B cell (primary cell): Measurements from ENCODE around the gene HS3ST5. TPM values are rescaled to one million over a fixed set of nuclear protein-coding genes. Genes with fewer than 3 reads are reported as not detected.

Experiments used
- ATAC-seq: fragments of 200-7000 bp; cut with Tn5 transposase; one replicate; pipeline ENCODE4 v1.10.0; 2021; ENCODE audit warnings: low read depth, mild to moderate bottlenecking, moderate number of reproducible peaks, moderate library complexity
- CTCF ChIA-PET: fragments of 350-600 bp; sonication (Branson Sonifier 250); formaldehyde crosslinking; loops from one replicate; lab custom pipeline; 2021; ENCODE audit warnings: antibody characterized with exemption, inconsistent platforms; lab: Charles Lee
- POLR2A ChIA-PET: fragments of 350-600 bp; sonication (Branson Sonifier 250); formaldehyde crosslinking; loops from one replicate; lab custom pipeline; 2021; ENCODE audit warnings: antibody characterized with exemption; lab: Charles Lee
- DNase-seq: peaks from one replicate; pipeline ENCODE4 v3.0.0; 2013
- H2AFZ ChIP-seq: 2 replicates; pipeline ENCODE4 v1.6.1; 2012; ENCODE audit warnings: mild to moderate bottlenecking, low read depth, low read length; ENCODE audit not compliant: insufficient read depth, poor library complexity, severe bottlenecking
- H3K27ac ChIP-seq, 2 donors: 1 replicate in 1 of 2; 2 replicates in 1 of 2; pipeline ENCODE4 v1.5.1; 2012 to 2013; ENCODE audit warnings: low read length in 2 of 2, mild to moderate bottlenecking in 2 of 2, moderate library complexity in 1 of 2
- H3K27me3 ChIP-seq, 4 experiments: fragments of 200-600 bp in 1 of 4; sonication (generic) in 1 of 4; replicated peaks in 1 of 4; 1 replicate in 2 of 4; 2 replicates in 2 of 4; pipeline versions ENCODE4 v1.6.1 to v1.7.0; 2013 to 2016; ENCODE audit warnings: low read length in 3 of 4, mild to moderate bottlenecking in 2 of 4, mixed read lengths in 1 of 4, moderate library complexity in 1 of 4; ENCODE audit not compliant: insufficient read depth in 4 of 4, control insufficient read depth in 3 of 4; ENCODE audit errors: control extremely low read depth in 1 of 4
- H3K36me3 ChIP-seq, 2 experiments: replicated peaks in 1 of 2; 1 replicate in 1 of 2; 2 replicates in 1 of 2; pipeline versions ENCODE4 v1.6.1 to v1.7.1; 2013; ENCODE audit warnings: low read length in 1 of 2; ENCODE audit not compliant: insufficient read depth in 2 of 2, control insufficient read depth in 1 of 2; ENCODE audit errors: control extremely low read depth in 1 of 2, extremely low read depth in 1 of 2
- H3K4me1 ChIP-seq, 2 donors: fragments of 200-600 bp in 1 of 2; sonication (generic) in 1 of 2; 1 replicate in 1 of 2; 2 replicates in 1 of 2; pipeline versions ENCODE4 v1.5.1 to v1.6.1; 2013 to 2017; ENCODE audit warnings: low read length in 2 of 2; ENCODE audit not compliant: control insufficient read depth in 2 of 2, insufficient read depth in 2 of 2
- H3K4me2 ChIP-seq: replicated peaks from 2 replicates; pipeline ENCODE3; 2012; ENCODE audit warnings: mild to moderate bottlenecking, low read depth, low read length; ENCODE audit not compliant: poor library complexity, severe bottlenecking
- H3K4me3 ChIP-seq, 5 experiments: fragments of 200-600 bp in 1 of 5; sonication (generic) in 1 of 5; 1 replicate in 3 of 5; 2 replicates in 2 of 5; pipeline versions ENCODE4 v1.5.1 to v1.7.0; 2011 to 2016; ENCODE audit warnings: low read length in 4 of 5, mild to moderate bottlenecking in 4 of 5, low read depth in 2 of 5, control low read depth in 1 of 5, moderate library complexity in 1 of 5; ENCODE audit not compliant: insufficient read depth in 1 of 5; ENCODE audit errors: control extremely low read depth in 1 of 5, extremely low read depth in 1 of 5
- H3K79me2 ChIP-seq: fragments of 200-600 bp; sonication (generic); one replicate; pipeline ENCODE4 v1.6.0; 2016; ENCODE audit warnings: low read length; ENCODE audit not compliant: control insufficient read depth, insufficient read depth
- H3K9ac ChIP-seq: fragments of 200-600 bp; sonication (generic); 2 replicates; pipeline ENCODE4 v1.6.1; 2017; ENCODE audit warnings: mild to moderate bottlenecking, low read length, moderate library complexity
- H3K9me3 ChIP-seq, 3 donors: one replicate each; pipeline versions ENCODE4 v1.6.1 to v1.7.1; 2013; ENCODE audit warnings: low read length in 2 of 3; ENCODE audit not compliant: control insufficient read depth in 2 of 3, insufficient read depth in 1 of 3; ENCODE audit errors: control extremely low read depth in 1 of 3
- H4K20me1 ChIP-seq: 2 replicates; pipeline ENCODE4 v1.6.0; 2012; ENCODE audit warnings: mild to moderate bottlenecking, low read length; ENCODE audit not compliant: insufficient read depth, control insufficient read depth, poor library complexity, severe bottlenecking
- H3K27ac Mint-ChIP-seq: one replicate; pipeline ENCODE4 v1.8.0; 2021; ENCODE audit warnings: mixed read lengths
- H3K27me3 Mint-ChIP-seq: one replicate; pipeline ENCODE4 v1.8.0; 2021; ENCODE audit warnings: mixed read lengths
- H3K4me1 Mint-ChIP-seq: one replicate; pipeline ENCODE4 v1.8.0; 2021; ENCODE audit warnings: mixed read lengths
- H3K4me3 Mint-ChIP-seq: one replicate; pipeline ENCODE4 v1.8.0; 2021; ENCODE audit warnings: mixed read lengths
- H3K9me3 Mint-ChIP-seq: one replicate; pipeline ENCODE4 v1.8.0; 2022; ENCODE audit warnings: mixed read lengths; ENCODE audit not compliant: insufficient read depth
- EZH2 ChIP-seq: IDR thresholded peaks from 2 replicates; pipeline ENCODE4 v1.6.1; 2012; ENCODE audit warnings: borderline replicate concordance, low read depth, mild to moderate bottlenecking, moderate library complexity, low read length; ENCODE audit not compliant: insufficient read depth, poor library complexity, severe bottlenecking
- WGBS: methylation state at CpG from one replicate; pipeline ENCODE4 v1.1.5; 2013; ENCODE audit warnings: missing lambda C conversion rate; ENCODE audit not compliant: insufficient coverage; 5-methylcytosine and 5-hydroxymethylcytosine counted together
- intact Hi-C: fragments of 100-400 bp; cut with micrococcal nuclease; formaldehyde crosslinking; loops from one replicate; pipeline ENCODE4 v1.10.0; 2022
- polyA plus RNA-seq: library from polyadenylated mRNA; depleted of rRNA; stranded (reverse); fragments of >200 nt; gene quantifications from 2 replicates; pipeline ENCODE4 v1.2.3, GENCODE V29; 2012
- total RNA-seq, 2 donors: library from RNA; stranded (reverse); fragments of 120-200 nt in 1 of 2; gene quantifications; 1 replicate in 1 of 2; 2 replicates in 1 of 2; pipeline versions ENCODE4 v1.2.3 to v1.2.4, GENCODE V29; 2013 to 2022
- TF ChIP-seq, protein P1 (sequence below): fragments of 200-600 bp; IDR thresholded peaks from one replicate; pipeline ENCODE4 v1.8.0; 2022; ENCODE audit warnings: antibody characterized with exemption, mild to moderate bottlenecking

Gene HS3ST5
- total and polyA plus RNA-seq, 2 donors (not counting 1 experiment from before 2014, with no cell fraction given): not detected

DNA sequence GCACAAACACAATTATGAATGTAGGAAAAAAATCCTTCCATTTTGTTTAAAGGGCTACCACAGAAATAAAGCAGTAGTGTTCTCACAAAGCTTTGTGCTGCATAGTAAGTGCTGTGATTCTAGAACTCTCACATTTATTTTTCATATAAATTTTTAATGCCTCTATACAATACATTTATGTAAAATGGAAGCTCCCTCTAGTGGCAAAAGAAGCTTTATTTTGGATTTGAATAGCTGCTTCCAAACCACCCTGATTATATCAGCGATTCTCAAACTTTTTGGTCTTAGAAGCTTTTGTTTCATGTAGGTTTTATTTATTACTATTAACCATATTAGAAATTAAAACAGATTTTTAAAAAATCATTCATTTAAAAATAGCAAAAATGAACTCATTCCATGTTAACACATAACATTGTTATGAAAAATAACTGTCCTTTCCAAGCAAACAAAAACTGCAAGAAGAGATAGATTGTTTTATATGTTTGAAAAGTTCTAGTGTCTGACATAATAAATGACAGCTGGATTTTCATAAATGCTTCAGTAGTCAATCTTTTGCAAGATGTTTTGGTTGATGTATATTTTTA, 38.4 kb downstream of the HS3ST5 start:
- Mint-ChIP-seq H3K4me3 (no peak overlapping the region), H3K9me3 (no peaks in the 10 kb centered on the region), H3K27ac (no peak overlapping the region), H3K4me1 (no peaks in the 10 kb centered on the region), H3K27me3 (no peaks in the 10 kb centered on the region)
- Histone ChIP-seq H3K27ac (no peak overlapping the region), H2AFZ (no peak overlapping the region), H3K27me3 (no peaks in the 10 kb centered on the region), H3K4me1 (no peaks in the 10 kb centered on the region), H3K36me3 (no peaks in the 10 kb centered on the region), H3K4me2 (no peak overlapping the region), H3K79me2 (no peaks in the 10 kb centered on the region), H3K4me3 (no peak overlapping the region), H4K20me1 (no peaks in the 10 kb centered on the region), H3K9me3 (no peaks in the 10 kb centered on the region), H3K9ac (no peak overlapping the region)
- intact Hi-C loops: no loop called here
- ATAC-seq: no peak
- no peak for DNase-seq
- no CpG with 5 or more reads among the region's 1 CpG for WGBS
- ChIA-PET CTCF (interaction anchor here (0.7 to 1.6 kb wide), 2 partner anchors 10 to 321 kb away, joined by 3 to 4 read pairs; no protein-coding TSS in a partner anchor), POLR2A (no interaction called here)
- no peak for TF ChIP-seq EZH2
- TF ChIP-seq, protein P1, sequence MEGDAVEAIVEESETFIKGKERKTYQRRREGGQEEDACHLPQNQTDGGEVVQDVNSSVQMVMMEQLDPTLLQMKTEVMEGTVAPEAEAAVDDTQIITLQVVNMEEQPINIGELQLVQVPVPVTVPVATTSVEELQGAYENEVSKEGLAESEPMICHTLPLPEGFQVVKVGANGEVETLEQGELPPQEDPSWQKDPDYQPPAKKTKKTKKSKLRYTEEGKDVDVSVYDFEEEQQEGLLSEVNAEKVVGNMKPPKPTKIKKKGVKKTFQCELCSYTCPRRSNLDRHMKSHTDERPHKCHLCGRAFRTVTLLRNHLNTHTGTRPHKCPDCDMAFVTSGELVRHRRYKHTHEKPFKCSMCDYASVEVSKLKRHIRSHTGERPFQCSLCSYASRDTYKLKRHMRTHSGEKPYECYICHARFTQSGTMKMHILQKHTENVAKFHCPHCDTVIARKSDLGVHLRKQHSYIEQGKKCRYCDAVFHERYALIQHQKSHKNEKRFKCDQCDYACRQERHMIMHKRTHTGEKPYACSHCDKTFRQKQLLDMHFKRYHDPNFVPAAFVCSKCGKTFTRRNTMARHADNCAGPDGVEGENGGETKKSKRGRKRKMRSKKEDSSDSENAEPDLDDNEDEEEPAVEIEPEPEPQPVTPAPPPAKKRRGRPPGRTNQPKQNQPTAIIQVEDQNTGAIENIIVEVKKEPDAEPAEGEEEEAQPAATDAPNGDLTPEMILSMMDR: peak; percentile 55

GRCh38 chr6:114301596-114302219, 41.1 kb downstream of the HS3ST5 start:
- no peak for ATAC-seq
- no peaks in the 10 kb centered on the region for H4K20me1 ChIP-seq
- Mint-ChIP-seq H3K27ac (no peak overlapping the region), H3K9me3 (peaks cover 2% of the 10 kb centered on the region), H3K4me3 (no peak overlapping the region), H3K27me3 (no peaks in the 10 kb centered on the region), H3K4me1 (no peaks in the 10 kb centered on the region)
- no peaks in the 10 kb centered on the region for H3K9me3 ChIP-seq
- no peak overlapping the region for H2AFZ ChIP-seq
- H3K27ac ChIP-seq: no peak overlapping the region
- no peak for DNase-seq
- H3K9ac ChIP-seq: no peak overlapping the region
- H3K36me3 ChIP-seq: no peaks in the 10 kb centered on the region
- ChIA-PET POLR2A (no interaction called here), CTCF (no interaction called here)
- H3K79me2 ChIP-seq: no peaks in the 10 kb centered on the region
- WGBS: no CpG with 5 or more reads among the region's 2 CpGs
- no peak for TF ChIP-seq EZH2
- TF ChIP-seq, protein P1: no peak
- H3K4me1 ChIP-seq: no peaks in the 10 kb centered on the region
- H3K4me2 ChIP-seq: no peak overlapping the region
- no peaks in the 10 kb centered on the region for H3K27me3 ChIP-seq
- H3K4me3 ChIP-seq: no peak overlapping the region
- intact Hi-C loops: no loop called here
